ENCODE data around the gene FOSL2.

The FOSL2 gene

GRCh38 chr2:28413152-28413898, 20.7 kb downstream of the FOSL2 start:
- no peak for TF ChIP-seq CTCF (IDR thresholded peaks at IDR 0.05; ENCODE audit: extremely low read depth, insufficient read depth, missing control alignments)
- no peak for DNase-seq (ENCODE audit: low spot score)
- in situ Hi-C loops (cut with MboI; ENCODE audit: low pct_unique_long_range_greater_than_20kb, low sequenced_read_pairs, unreplicated experiment), result loop anchor here (25.0 kb wide), 1 partner anchor 651 kb away; the partner anchor contains the start of gene MRPL33

GRCh38 chr2:28413899-28414295, 21.2 kb downstream of the FOSL2 start:
- DNase-seq (ENCODE audit: low spot score), result no peak
- TF ChIP-seq CTCF (IDR thresholded peaks at IDR 0.05; ENCODE audit: extremely low read depth, insufficient read depth, missing control alignments), result no peak
- in situ Hi-C loops (cut with MboI; ENCODE audit: low pct_unique_long_range_greater_than_20kb, low sequenced_read_pairs, unreplicated experiment), result loop anchor here (25.0 kb wide), 1 partner anchor 652 kb away; the partner anchor contains the start of gene MRPL33

- in situ Hi-C loops (cut with MboI; ENCODE audit: low pct_unique_long_range_greater_than_20kb, low sequenced_read_pairs, unreplicated experiment), result loop anchor here (25.0 kb wide), 1 partner anchor 652 kb away; the partner anchor contains the start of gene MRPL33
These were observed 21.9 kb downstream of the FOSL2 start for GRCh38 chr2:28414583-28414982.

GRCh38 chr2:28415010-28415409, 22.4 kb downstream of the FOSL2 start:
- no peak for TF ChIP-seq CTCF (IDR thresholded peaks at IDR 0.05; ENCODE audit: extremely low read depth, insufficient read depth, missing control alignments)
- no peak for DNase-seq (ENCODE audit: low spot score)
- in situ Hi-C loops (cut with MboI; ENCODE audit: low pct_unique_long_range_greater_than_20kb, low sequenced_read_pairs, unreplicated experiment), result loop anchor here (25.0 kb wide), 1 partner anchor 653 kb away; the partner anchor contains the start of gene MRPL33

More at GRCh38 chr2:28414583-28414982, 21.9 kb downstream of the FOSL2 start:
- no peak for TF ChIP-seq CTCF (IDR thresholded peaks at IDR 0.05; ENCODE audit: extremely low read depth, insufficient read depth, missing control alignments)
- no peak for DNase-seq (ENCODE audit: low spot score)

GRCh38 chr2:28415715-28416114, 23.1 kb downstream of the FOSL2 start:
- in situ Hi-C loops (cut with MboI; ENCODE audit: low pct_unique_long_range_greater_than_20kb, low sequenced_read_pairs, unreplicated experiment), result loop anchor here (25.0 kb wide), 1 partner anchor 653 kb away; the partner anchor contains the start of gene MRPL33
- TF ChIP-seq CTCF (IDR thresholded peaks at IDR 0.05; ENCODE audit: extremely low read depth, insufficient read depth, missing control alignments), result no peak
- DNase-seq (ENCODE audit: low spot score), result no peak

- no peak for TF ChIP-seq CTCF (IDR thresholded peaks at IDR 0.05; ENCODE audit: extremely low read depth, insufficient read depth, missing control alignments)
- in situ Hi-C loops (cut with MboI; ENCODE audit: low pct_unique_long_range_greater_than_20kb, low sequenced_read_pairs, unreplicated experiment), result loop anchor here (25.0 kb wide), 1 partner anchor 657 kb away; the partner anchor contains the start of gene MRPL33
- no peak for DNase-seq (ENCODE audit: low spot score)
These were observed 26.3 kb downstream of the FOSL2 start for GRCh38 chr2:28419003-28419402.

All from GM13977 (cell line).